Epithelial cell of esophagus (primary cell): Measurements from ENCODE around the gene DMXL2.

ENCODE experiments used
- DNase-seq: peaks from one replicate; pipeline ENCODE4 v3.0.0; 2010; ENCODE audit warnings: low read depth
- H3K4me3 ChIP-seq: 2 replicates; pipeline ENCODE4 v1.5.1; 2011; ENCODE audit warnings: mild to moderate bottlenecking, low read length, control low read depth
- TF ChIP-seq, protein P1 (sequence below): IDR thresholded peaks from 2 replicates; pipeline ENCODE4 v1.5.1; 2011; ENCODE audit warnings: low read depth, mild to moderate bottlenecking, low read length, control low read depth, inconsistent platforms; ENCODE audit not compliant: insufficient read depth; ENCODE audit errors: missing control alignments

DMXL2 gene

DNA sequence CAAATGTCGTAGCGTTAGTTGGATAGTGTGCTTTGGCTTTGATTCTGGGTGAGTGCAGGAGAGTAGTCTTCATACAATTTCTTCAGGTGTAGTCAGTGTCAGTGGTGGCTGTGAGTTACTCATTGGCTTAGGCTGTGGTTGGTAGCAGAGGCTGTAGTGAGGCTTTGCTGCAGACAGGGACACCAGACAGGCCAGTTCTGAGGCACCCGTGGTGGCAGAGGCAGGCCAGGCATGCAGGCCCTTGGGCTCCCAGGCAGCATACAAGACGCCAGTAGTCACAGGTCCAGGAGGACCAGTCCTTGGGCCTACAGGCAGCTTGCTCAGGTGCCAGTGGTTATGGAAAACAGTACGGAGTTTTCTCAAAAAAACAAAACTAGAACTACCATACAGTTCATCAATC, 61.3 kb downstream of the DMXL2 start:
- peak; percentile 10 for DNase-seq
- TF ChIP-seq, protein P1, sequence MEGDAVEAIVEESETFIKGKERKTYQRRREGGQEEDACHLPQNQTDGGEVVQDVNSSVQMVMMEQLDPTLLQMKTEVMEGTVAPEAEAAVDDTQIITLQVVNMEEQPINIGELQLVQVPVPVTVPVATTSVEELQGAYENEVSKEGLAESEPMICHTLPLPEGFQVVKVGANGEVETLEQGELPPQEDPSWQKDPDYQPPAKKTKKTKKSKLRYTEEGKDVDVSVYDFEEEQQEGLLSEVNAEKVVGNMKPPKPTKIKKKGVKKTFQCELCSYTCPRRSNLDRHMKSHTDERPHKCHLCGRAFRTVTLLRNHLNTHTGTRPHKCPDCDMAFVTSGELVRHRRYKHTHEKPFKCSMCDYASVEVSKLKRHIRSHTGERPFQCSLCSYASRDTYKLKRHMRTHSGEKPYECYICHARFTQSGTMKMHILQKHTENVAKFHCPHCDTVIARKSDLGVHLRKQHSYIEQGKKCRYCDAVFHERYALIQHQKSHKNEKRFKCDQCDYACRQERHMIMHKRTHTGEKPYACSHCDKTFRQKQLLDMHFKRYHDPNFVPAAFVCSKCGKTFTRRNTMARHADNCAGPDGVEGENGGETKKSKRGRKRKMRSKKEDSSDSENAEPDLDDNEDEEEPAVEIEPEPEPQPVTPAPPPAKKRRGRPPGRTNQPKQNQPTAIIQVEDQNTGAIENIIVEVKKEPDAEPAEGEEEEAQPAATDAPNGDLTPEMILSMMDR, result no peak
- H3K4me3 ChIP-seq, result no peak overlapping the region

DNA sequence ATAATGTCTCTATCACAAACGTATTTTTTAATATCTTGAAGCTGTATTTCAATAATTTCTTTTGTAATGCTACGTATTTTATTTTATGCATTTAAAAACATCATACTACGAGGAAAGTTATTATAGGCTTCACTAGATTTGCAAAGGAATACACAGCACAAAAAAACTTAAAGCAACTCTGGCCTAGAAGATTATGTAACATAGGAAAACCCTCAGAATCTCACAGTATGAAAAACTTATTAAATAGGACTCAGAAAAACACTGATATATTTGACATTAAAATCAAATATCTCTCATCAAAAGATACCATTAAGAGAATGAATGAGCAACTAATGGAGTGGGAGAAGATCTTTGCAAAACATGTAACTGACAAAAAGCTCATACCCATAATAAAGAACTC, 63.7 kb downstream of the DMXL2 start:
- TF ChIP-seq, protein P1, result no peak
- DNase-seq, result no peak
- no peak overlapping the region for H3K4me3 ChIP-seq

DNA sequence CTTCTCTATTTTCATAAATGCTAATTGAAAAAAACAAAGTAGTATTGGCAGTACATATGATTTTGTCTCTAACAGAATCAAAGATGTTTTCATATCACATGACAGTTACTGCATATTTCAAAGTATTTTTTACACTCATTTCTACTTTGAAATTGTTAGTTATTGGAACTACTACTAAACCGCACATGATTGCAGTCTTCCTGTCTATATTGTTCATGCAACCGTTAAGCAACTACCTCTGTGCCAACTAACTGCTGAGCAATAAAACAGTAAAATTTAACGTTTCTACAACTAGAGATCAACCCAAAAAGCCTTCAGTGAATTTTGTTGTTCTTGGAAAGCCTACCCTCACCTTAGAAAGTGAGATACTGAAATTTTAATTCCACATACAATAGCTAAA, 64.2 kb downstream of the DMXL2 start:
- no peak for DNase-seq
- H3K4me3 ChIP-seq, result no peak overlapping the region
- TF ChIP-seq, protein P1, result no peak

DNA sequence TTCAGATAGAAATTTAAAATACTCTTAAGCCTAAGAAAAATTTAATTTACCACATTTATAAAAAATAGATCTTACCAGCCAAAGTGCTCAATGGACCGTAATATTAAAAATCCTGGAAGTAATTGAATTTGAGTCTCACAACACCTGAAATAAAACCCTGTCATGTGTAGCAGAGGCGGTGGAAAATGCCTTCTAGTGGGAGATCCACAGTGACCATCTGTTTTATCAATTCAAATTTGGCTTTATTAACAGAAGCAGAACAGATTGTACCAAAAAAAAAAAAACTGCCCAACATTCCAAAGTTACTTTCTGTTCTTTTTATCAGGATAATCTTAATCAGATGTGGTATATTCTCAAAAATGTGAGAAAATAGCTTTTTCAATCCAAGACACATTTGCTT, 71.7 kb downstream of the DMXL2 start:
- TF ChIP-seq, protein P1, result no peak
- no peak for DNase-seq
- H3K4me3 ChIP-seq, result no peak overlapping the region

DNA sequence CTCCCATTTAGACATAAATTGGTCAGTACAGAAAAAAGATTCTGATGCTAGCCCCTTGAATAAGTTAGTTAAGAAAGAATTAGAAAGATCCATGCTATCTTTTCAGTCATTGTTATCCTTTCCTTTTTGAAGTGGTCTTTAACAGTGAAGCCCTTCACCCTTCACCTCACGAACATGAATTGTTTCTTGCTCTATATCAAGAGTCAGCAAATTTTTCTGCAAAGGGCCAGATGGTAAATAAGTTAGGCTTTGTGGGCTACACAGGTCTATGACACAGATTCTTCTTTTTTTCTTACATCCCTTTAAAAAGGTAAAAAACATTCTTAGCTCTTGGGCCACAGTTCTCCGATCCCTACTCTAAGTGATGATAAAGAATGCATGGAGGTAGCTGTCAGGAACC, 74.9 kb downstream of the DMXL2 start:
- TF ChIP-seq, protein P1, result no peak
- no peak for DNase-seq
- no peak overlapping the region for H3K4me3 ChIP-seq

DNA sequence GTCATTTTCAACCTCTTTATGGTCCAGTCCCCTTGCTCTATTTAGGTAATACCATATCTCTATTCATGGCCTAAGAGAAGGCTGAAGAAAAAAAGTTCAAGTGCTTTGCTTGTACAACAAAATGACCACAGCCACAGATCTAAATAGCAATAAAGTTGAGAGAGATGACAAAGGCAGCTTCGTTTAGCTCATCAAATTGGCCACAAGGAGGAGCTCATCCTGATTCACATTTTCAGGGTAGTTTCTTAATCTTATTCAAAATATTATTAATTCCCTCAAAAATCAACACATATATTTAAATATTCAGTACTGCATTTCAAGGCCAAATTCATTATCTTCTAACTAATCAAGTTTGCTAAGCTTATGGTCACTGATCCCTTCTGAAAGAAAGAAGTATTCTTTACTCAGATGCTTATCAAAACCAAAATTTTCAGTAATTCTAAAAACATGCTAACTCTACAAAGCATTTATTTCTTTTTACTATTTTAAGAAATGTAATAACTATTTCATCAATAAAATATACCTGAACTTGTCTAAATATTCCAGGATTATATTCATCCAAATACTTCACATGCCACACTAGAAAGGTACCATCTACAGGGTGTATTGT, 85.5 kb downstream of the DMXL2 start:
- peak; percentile 28 for DNase-seq
- H3K4me3 ChIP-seq, result no peak overlapping the region
- TF ChIP-seq, protein P1, result peak; percentile 69
